HG02610 (cell line): ENCODE measurements around the gene PHLDB1.
A peak's percentile ranks its signal among the peaks of the same experiment; 100 is the strongest.
"Not testable (repeated sequence)": the region's sequence is repeated elsewhere in the genome, so short reads cannot be mapped to it uniquely, and the experiment has no call there.

Experiments
- ATAC-seq: cut with Tn5 transposase; IDR thresholded peaks from one replicate; pipeline ENCODE4 v1.9.1; 2021; ENCODE audit warnings: mild to moderate bottlenecking, moderate library complexity; ENCODE audit not compliant: unreplicated experiment

PHLDB1 gene

DNA sequence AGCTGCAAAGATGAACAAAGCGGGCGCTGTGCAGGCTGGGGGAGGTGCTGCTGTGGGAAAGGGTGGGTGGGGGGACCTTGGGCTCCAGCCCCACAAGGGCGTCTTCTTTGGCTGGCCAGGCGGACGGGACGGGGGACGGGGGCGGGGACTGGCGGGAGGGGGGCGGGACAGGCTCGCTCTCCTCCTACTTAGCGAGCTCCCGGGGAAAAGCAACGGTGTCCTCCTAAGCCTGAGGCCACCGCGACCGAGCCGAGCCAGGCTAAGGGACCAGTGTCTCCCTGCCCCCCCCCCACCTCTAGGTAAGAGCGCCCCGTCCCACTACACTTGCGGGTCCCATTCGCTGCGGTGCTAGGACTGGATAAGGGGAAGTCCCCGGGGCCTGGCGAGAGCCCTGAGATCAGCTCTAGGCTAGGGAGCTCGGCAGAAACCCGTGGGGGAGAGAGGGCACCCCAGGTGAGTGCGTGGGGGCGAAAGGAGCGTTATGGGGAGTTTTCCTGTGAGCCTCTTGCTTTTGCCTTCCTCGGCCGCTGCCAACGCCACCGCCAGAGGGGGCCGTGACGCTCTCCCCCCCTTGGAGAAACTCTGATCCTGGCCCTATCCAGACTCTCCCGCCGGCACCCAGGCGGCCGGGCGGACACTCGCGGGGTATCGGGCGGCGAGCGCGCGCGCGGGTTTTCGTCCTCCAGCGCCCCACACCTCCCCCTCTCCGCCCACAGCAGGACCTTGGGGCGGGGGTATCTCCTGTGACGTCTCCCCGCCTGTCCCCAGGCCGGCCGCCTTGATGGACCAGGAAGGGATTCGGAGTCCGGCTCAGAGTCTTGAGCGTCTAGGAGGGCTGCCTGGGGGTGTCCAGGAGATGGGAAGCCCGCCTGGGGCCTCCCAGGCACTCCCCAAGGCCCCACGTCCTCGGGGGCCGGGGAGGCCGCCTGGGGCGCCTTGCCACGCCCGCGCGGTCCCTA lies at the start of gene PHLDB1:
Gene PHLDB1 (plus strand): TSS at position 215 of the 959 bp plus-strand sequence. CDS start 6,222 bp downstream, outside the sequence.
- ATAC-seq = no peak

- ATAC-seq = no peak
Observed at GRCh38 chr11:118560806-118561205, 46.6 kb upstream of the PHLDB1 start.

DNA sequence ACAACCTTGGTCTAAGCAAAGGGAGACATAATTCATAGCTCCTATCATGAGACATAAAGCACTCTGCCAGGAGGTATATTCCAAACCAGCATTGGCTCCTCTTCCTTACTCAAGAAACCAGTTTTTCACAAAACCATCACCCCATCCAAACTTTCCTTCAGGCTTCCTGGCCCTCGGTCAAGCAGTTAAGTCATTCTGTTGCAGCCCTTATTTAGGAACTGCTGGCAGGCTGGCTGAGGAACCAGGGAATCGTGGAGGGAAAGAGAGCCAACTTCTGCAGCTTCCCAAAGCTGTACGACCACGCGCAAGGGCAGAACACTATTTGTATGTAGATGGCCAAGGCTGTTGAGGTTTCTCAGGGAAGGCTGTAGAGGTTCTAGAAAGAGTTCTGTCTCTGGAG lies 42.4 kb upstream of the PHLDB1 start:
- ATAC-seq = no peak

- no peak for ATAC-seq
Observed at GRCh38 chr11:118569670-118570069, 37.7 kb upstream of the PHLDB1 start.

DNA sequence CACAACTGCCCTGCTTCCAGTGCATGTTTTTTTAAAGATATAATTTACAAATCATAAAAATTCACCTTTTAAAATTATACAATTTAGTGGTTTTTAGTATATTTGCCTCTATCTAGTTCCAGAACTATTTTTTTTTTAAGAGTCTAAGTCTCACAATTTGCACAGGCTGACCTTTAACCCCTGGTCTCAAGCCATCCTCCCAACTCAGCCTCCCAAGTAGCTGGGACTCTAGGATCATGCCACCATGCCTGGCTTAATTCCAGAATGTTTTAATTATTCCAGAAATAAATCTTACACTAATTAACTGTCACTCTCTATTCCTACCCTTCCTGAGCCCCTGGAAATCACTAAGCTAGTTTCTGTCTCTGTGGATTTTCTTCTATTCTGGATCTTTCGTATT lies 36.6 kb upstream of the PHLDB1 start:
- ATAC-seq = no peak

DNA sequence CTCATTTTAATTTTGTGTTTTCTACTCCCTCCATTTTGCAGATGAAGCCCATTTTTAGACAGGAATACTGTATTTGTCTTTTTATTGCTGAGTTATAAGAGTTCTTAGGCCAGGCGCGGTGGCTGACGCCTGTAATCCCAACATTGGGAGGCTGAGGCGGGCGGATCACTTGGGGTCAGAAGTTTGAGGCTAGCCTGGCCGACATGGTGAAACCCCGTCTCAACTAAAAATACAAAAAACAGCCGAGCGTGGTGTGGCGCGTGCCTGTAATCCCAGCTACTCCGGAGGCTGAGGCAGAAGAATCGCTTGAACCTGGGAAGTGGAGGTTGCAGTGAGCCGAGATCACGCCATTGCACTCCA lies 35.7 kb upstream of the PHLDB1 start:
- ATAC-seq = not testable (repeated sequence)

DNA sequence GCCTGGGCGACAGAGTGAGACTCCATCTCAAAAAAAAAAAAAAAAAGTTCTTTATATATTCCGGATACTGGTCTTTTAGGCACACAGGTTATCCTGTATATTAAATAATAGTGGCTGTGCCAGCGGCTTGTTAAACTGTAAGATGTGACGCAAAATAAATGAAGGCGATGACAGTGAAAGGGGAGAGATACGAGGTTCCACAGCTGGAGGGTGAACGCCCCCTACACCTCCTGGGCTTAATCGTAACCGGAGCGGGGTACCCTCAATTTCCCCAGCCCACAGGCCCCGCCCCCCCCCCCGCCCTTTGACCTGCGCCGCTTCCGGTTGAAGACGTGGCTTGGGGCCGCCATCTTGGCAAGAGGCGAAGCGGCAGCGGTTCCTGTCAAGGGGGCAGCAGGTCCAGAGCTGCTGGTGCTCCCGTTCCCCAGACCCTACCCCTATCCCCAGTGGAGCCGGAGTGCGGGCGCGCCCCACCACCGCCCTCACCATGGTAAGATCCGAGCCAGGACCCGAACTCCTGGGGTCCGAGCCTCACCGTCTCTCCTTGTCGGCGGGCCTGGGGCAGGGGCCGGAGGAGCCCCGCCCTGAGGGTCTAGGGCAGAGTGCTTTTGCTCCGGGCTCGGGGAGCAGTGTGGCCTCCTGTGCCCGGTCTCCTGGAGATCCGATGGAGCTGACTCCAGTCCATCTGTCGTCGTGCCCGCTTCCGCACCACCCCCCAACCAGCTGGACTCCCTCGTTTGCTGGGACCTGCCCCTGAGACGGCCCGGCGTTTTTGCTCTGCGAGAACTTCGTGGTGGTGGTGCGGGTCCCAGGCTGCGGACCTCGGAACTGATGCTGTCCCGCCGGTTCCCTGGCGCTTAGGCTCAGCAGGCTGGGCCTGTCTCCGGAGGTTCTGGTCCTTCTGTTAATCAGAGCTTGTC lies 35.1 kb upstream of the PHLDB1 start, which contains the start of gene ARCN1:
Gene ARCN1 (plus strand): TSS at position 349 of the 920 bp plus-strand sequence. CDS start 139 bp downstream, at position 488.
- peak; percentile 66 for ATAC-seq

DNA sequence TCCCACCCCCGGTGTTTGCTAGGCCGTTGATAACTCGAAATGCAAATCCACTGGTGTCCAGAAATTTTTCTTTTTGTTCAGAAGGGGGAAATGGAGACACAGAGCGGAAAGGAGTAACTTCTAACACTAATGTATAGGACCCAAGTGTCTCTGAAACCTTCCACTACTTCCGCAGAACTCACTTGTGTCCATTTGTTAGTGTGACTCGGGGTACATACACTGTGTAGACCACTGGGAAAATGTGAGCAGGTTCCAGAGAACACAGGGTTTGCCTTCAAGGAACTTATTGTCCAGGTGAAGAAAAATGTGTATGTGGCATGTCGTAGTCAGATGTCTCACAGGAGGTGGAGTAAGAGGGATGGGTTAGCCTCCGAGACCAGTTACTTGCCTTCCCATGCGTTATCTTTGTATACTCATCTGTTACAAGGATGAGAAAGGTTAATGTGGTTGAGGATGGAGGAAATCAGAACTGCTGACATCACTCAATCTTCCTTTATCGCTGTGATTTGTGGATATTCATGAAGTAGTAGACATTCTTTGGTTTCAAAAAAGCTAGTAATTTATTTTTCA lies 34.3 kb upstream of the PHLDB1 start:
- peak; percentile 29 for ATAC-seq

DNA sequence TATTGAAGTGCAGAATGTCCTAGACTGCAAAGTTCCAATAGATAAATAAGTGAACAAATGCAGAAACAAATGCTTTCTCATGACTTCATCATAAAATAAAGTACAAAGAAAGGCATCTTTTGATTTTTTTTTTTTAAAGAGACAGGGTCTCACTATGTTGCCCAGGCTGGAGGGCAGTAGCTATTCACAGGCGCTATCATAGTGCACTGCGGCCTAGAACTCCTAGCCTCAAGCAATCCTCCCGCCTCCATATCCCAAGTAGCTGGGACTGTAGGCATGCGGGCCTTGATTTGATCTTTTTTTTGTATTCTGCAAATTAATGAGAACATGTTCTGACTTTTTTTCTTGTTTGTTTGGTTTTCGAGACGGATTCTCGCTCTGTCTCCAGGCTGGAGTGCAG lies 32.8 kb upstream of the PHLDB1 start:
- ATAC-seq = no peak

GRCh38 chr11:118577995-118578394 lies 29.4 kb upstream of the PHLDB1 start:
- not testable (repeated sequence) for ATAC-seq

- no peak for ATAC-seq
Observed at GRCh38 chr11:118581057-118581456, 26.4 kb upstream of the PHLDB1 start.

DNA sequence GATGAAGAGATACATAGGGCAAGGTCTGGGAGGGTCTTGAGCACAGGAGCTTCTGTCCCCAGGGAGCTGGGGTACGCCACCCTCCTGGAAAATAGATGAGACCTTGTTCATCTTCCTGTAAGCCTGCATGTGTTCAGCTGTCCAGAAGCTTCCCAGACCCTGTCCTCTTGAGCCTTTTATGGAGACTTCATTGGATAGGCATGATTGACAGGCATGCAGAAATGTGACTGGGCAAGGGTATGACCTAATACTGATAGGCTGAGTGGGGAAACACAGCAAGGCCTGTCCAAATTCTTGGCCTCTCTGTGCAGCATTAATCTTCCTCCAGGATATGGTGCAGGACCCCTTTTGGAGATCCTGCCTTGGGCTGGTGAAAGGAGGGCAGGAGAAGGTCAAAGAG lies 19.5 kb upstream of the PHLDB1 start:
- ATAC-seq = no peak

DNA sequence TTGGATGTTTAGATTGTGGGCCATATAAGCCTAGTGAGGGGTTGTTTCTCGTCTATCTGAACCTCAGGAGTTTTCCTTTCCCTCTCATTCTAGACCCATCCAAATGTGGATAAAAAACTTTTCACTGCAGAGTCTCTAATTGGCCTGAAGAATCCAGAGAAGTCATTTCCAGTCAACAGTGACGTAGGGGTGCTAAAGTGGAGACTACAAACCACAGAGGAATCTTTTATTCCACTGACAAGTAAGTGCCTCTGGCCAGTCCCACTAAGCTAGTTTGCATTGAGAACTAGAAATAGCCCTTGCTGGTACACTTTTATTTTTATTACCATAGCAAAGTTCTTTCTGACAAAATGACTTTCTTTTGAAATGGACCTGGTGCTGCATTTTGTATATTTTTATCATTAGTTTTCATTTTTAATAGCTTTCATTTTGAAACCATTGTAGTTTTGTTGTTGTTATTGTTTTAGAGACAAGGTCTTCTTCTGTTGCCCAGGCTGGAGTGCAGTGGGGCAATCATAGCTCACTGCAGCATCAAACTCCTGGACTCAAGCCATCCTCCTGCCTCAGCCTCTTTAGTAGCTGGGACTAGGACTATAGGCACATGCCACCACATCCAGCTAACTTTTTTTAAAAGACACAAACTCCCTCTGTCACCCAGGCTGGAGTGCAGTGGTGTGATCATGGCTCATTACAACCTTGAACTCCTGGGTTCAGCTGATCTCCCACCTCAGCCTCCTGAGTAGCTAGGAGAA lies 14.6 kb upstream of the PHLDB1 start:
- ATAC-seq = no peak

DNA sequence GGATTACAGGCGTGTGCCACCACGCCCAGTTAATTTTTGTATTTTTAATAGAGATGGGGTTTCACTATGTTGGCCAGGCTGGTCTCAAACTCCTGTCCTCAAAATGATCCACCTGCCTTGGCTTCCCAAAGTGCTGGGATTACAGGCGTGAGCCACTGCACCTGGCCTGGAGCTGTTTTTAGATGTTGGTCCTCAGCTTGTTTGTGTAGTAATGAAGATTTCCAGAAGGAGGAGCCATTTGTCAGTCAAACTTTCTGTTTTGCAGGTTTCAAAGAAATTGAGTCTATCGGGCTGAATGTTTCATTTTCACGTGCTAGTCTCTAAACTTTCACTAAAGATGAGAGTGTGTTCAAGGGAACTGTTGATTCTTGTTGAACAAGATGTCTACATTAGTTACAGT lies 12.4 kb upstream of the PHLDB1 start:
- not testable (repeated sequence) for ATAC-seq

- no peak for ATAC-seq
Observed at GRCh38 chr11:118596224-118597146, 10.9 kb upstream of the PHLDB1 start.

DNA sequence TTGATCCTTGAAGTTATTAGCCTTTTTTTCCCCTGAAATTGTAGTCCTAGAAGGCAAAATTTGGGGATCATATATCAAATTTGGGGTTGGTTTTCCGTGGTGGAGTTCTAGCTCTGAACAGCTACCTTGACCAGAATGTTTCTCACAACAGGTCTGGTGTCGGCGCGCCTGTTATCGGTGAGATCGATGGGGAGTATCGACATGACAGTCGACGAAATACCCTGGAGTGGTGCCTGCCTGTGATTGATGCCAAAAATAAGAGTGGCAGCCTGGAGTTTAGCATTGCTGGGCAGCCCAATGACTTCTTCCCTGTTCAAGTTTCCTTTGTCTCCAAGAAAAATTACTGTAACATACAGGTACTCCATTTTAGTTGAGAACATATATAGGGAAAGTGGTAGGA lies 9.9 kb upstream of the PHLDB1 start:
- ATAC-seq = no peak

DNA sequence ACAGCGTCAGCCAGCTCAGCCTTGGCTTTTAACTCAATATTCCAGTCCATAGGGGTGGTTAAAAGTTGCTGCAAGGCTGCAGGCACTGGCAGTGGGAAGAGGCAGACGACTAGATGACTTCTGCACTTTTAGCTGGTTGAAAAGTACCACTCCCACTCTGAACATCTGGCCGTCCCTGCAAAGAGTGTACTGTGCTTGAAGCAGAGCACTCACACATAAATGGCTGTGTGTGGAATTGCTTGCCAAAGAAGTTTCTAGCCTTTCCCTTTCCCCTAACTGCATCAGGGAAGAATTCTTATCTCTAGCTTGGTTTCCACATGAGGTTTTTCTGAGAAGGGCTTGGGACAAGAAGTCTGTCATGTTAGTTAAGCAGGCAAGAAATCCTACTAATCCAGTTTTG lies 5.1 kb upstream of the PHLDB1 start:
- ATAC-seq = no peak

GRCh38 chr11:118603709-118604108 lies 3.7 kb upstream of the PHLDB1 start:
- ATAC-seq = not testable (repeated sequence)

- ATAC-seq = no peak
Observed at GRCh38 chr11:118604566-118604965, 2.8 kb upstream of the PHLDB1 start.
